GM12891 (cell line): ENCODE data around the gene CCDC9B.

ENCODE experiments used
- POLR2A ChIP-seq: IDR thresholded peaks from 2 replicates; pipeline ENCODE4 v1.6.1; 2011; ENCODE audit warnings: low read depth, low read length, control low read depth
- SPI1 ChIP-seq: IDR thresholded peaks from 2 replicates; pipeline ENCODE4 v1.6.1; 2011; ENCODE audit warnings: low read depth, low read length, control low read depth
- TAF1 ChIP-seq: IDR thresholded peaks from 2 replicates; pipeline ENCODE4 v1.6.1; 2011; ENCODE audit warnings: low read depth, low read length, control low read depth

GRCh38 chr15:40365624-40366456 lies 25.1 kb upstream of the CCDC9B start:
- no peak for TF ChIP-seq POLR2A
- no peak for TF ChIP-seq SPI1
- TF ChIP-seq TAF1: no peak
